Prostate gland (tissue), 2 donors: ENCODE data around the gene ZNF571.

ENCODE experiments used
- CTCF ChIP-seq, 4 experiments: fragments of 200-600 bp in 2 of 4; fragments of 450-650 bp in 2 of 4; sonication (generic) in 2 of 4; IDR thresholded peaks; 1 replicate in 3 of 4; 2 replicates in 1 of 4; pipeline ENCODE4 v1.5.1; 2016 to 2019; ENCODE audit warnings: antibody characterized with exemption in 4 of 4, mild to moderate bottlenecking in 2 of 4, moderate library complexity in 2 of 4
- POLR2A ChIP-seq: fragments of 450-650 bp; IDR thresholded peaks from one replicate; pipeline ENCODE4 v1.6.1; 2016; ENCODE audit warnings: antibody characterized with exemption, mild to moderate bottlenecking
- POLR2AphosphoS5 ChIP-seq: sonication (generic); formaldehyde crosslinking; IDR thresholded peaks from one replicate; pipeline ENCODE4 v1.6.1; 2017; ENCODE audit warnings: antibody characterized with exemption

- no peak for TF ChIP-seq CTCF (IDR thresholded peaks at IDR 0.05)
- no peak for TF ChIP-seq POLR2A
- TF ChIP-seq POLR2AphosphoS5, result no peak
Observed at GRCh38 chr19:37563518-37563917, 31.1 kb downstream of the ZNF571 start.
